ENCODE data around the gene LAD1.

Gene LAD1

DNA sequence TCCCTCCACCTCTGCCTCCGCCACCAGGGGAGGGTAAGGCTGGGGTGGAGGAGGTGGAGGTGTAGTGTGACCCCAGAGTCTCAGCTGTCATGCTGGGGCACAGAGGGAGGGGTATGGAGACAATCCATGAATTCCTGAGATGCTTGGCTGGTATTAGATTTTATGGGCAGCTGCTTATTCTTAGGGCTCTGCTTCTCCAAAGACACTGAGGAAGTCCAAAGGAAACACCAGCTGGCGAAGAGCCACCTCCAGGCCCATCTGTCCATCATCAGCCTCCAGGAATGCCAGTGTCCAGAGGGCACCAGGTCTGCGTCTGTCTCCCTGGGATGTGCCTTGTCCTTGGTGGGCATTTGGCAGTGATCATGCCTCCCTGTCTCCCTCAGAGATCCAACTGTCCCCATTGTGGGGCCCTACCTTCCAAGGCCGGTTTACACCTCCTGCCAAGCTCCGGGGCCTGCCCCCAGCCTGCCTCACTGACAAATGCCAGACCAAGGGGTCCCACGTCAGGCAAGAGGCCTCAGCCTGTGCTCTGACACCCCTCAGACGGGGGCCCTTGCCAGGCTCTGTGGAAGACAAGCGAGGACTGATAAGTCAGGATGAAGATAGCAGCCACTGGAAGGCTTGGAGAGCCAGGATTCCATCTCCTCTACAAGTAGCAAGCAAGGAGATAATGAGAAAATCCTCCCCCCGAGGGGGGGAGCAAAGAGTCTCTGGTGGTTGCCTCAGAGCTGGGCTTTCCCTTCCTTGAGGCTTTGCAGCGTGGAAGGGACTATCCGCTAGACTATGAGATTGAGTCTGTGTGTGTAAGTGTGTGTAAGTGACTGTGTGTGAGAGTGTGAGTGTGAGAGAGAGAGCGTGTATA is 20.9 kb upstream of the LAD1 start:
- TF ChIP-seq, protein P1, sequence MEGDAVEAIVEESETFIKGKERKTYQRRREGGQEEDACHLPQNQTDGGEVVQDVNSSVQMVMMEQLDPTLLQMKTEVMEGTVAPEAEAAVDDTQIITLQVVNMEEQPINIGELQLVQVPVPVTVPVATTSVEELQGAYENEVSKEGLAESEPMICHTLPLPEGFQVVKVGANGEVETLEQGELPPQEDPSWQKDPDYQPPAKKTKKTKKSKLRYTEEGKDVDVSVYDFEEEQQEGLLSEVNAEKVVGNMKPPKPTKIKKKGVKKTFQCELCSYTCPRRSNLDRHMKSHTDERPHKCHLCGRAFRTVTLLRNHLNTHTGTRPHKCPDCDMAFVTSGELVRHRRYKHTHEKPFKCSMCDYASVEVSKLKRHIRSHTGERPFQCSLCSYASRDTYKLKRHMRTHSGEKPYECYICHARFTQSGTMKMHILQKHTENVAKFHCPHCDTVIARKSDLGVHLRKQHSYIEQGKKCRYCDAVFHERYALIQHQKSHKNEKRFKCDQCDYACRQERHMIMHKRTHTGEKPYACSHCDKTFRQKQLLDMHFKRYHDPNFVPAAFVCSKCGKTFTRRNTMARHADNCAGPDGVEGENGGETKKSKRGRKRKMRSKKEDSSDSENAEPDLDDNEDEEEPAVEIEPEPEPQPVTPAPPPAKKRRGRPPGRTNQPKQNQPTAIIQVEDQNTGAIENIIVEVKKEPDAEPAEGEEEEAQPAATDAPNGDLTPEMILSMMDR (conservative IDR thresholded peaks at IDR 0.05; ENCODE audit: low read depth, low read length), result no peak
- H3K4me3 ChIP-seq (ENCODE audit: low read length), result no peak overlapping the region
- DNase-seq (ENCODE audit: low read depth), result no peak

DNA sequence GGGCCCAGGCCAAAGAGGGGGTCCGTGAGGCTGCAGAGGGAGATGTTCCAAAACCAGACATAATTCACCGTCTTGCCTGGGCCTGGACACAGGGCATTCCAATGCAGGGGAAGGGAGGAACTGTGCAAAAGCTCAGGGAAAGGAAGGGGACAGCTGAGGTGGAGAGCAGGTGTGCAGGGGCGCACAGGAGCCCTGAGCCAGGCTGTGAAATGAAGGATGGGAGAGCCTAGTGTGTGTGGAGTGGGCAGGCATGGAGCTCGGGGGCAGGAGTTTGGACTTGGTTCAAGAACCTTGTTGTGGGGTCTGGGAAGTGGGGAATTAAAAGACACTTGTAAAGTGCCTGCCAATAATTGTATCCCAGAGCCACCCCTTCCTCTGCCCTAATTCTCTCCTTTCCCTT is 20.1 kb upstream of the LAD1 start:
- no peak for DNase-seq (ENCODE audit: low read depth)
- H3K4me3 ChIP-seq (ENCODE audit: low read length), result no peak overlapping the region
- TF ChIP-seq, protein P1 (conservative IDR thresholded peaks at IDR 0.05; ENCODE audit: low read depth, low read length), result no peak

DNA sequence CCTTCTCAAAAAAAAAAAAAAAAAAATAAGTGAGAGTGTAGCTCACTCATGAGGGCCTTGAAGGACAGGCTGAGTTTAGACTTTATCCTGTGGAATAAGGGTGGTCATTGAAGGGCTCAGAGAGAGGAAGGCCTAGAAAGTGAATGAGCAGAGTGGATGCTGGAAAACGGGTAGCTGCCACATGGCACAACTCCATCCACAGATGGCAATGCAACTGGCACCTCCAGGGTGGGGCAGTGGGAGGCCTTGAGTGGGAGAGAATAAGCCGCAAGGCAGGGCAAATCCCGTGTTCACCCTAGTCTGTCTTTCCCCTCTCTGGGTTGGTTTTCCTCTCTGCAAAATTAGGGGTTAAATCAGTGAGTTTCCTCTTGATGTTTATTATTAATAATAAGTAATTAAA is 19.3 kb upstream of the LAD1 start:
- no peak overlapping the region for H3K4me3 ChIP-seq (ENCODE audit: low read length)
- TF ChIP-seq, protein P1 (conservative IDR thresholded peaks at IDR 0.05; ENCODE audit: low read depth, low read length), result no peak
- no peak for DNase-seq (ENCODE audit: low read depth)

DNA sequence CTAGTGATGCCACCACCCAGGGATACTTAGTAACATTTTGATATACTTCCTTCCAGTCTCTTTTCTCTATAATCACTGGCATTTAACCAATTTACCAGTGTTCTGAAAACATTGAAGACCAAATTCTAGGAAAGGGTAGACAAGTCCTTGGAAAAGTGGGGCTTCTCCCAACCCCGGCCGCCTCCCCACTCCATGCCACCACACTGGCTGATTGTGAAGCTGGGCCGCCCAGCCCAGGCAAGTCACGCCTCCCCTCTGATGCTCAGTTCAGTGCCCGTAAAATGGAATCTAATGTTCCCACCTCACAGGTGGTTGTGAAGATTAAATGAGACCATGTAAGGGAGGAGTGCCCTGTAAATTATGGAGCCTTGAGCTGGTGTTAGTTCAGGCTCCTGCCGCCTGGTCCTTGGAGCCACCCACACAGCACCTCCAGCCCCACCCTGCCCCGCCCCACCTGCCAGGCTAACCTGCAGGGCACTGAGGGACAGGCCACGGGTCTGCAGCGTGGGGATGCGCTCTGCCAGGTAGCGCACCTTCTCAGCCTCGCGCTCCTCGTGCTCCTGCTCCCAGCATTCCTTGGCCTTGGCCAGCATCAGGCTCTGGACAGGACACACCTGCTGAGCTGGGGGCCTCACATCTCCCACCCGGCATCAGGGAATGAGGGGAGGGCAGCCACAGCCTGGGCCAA is 15.1 kb upstream of the LAD1 start:
- TF ChIP-seq, protein P1 (conservative IDR thresholded peaks at IDR 0.05; ENCODE audit: low read depth, low read length), result no peak
- no peak for DNase-seq (ENCODE audit: low read depth)
- no peak overlapping the region for H3K4me3 ChIP-seq (ENCODE audit: low read length)

DNA sequence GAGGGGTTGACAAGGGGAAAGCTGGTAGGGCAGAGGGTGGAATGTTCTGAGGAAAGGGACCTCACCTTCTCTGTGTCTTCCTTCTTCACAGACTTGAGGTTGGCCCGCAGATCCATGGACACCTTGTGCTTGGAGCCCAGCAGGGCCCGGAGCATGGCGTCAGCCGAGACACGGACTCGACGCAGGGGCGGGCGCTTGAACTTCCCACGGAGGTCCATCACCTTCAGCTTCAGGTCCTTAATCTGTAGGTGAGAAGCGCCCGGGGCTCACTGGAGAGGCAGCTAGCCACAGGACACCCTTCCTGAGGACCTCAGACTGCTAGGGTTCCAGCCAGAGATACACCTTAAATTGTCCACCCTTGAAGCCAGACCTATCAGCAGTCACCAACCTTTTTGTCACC is 12.2 kb upstream of the LAD1 start:
- no peak overlapping the region for H3K4me3 ChIP-seq (ENCODE audit: low read length)
- no peak for DNase-seq (ENCODE audit: low read depth)
- TF ChIP-seq, protein P1 (conservative IDR thresholded peaks at IDR 0.05; ENCODE audit: low read depth, low read length), result no peak

DNA sequence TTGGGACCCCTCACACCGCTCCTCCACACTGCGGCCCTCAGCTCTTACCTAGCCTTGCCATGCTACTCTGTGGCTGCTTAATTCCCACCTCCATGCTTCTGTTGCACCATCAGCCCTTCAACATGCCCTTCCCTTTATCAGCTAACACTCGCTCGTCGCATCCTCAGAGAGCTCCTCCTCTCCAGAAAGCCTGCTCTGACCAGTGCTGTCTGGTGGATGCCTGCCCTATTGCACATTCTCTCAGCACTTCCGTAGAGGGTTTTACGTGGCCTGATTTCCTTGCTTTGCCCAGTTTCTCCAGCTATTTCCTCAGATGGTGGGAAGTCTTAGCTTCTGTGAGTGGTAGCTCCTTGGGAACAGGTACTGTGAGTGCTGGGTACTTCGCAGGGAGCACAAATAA is 10.3 kb upstream of the LAD1 start:
- no peak overlapping the region for H3K4me3 ChIP-seq (ENCODE audit: low read length)
- TF ChIP-seq, protein P1 (conservative IDR thresholded peaks at IDR 0.05; ENCODE audit: low read depth, low read length), result no peak

DNA sequence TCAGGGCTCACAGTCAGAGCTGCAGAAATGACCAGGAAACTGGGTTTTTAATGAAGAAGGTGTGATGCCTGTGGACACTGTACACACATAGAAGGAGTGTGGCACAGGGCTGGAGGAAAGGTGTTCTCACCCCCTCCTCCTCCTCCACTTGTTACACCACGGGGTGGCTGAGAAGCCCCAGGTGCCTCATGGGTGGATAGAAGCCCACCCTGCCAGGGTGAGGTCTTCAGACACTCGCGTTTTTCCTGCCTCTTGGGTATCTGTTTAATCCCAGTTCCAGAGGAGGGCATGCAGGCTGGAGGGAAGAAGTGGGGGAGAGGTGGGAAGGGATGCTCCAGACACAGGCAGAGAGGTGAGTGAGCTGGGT is 9.7 kb upstream of the LAD1 start:
- no peak overlapping the region for H3K4me3 ChIP-seq (ENCODE audit: low read length)
- TF ChIP-seq, protein P1 (conservative IDR thresholded peaks at IDR 0.05; ENCODE audit: low read depth, low read length), result no peak
- no peak for DNase-seq (ENCODE audit: low read depth)

More for the DNA sequence above, 10.3 kb upstream of the LAD1 start:
- no peak for DNase-seq (ENCODE audit: low read depth)

All from retinal pigment epithelial cell (primary cell).